ENCODE measurements around the gene ESRRG.
A peak's percentile ranks its signal among the peaks of the same experiment; 100 is the strongest.

The ESRRG gene

GRCh38 chr1:216742625-216743024, 19.4 kb upstream of the ESRRG start:
- Histone ChIP-seq H3K4me1 (ENCODE audit: insufficient read depth, low read length, poor library complexity, severe bottlenecking) (no peaks in the 10 kb centered on the region), H3F3A (ENCODE audit: low read depth) (no peaks in the 10 kb centered on the region), H3K9me2 (replicated peaks; ENCODE audit: low read depth, low read length) (no peaks in the 10 kb centered on the region), H3K4me3 (ENCODE audit: low read length, poor library complexity, severe bottlenecking) (no peak overlapping the region), H3K9me3 (ENCODE audit: insufficient read depth, low read depth, low read length) (no peaks in the 10 kb centered on the region), H4K20me1 (ENCODE audit: insufficient read depth, low read length, poor library complexity, severe bottlenecking) (no peaks in the 10 kb centered on the region), H3K9ac (ENCODE audit: low read depth, low read length, poor library complexity, severe bottlenecking) (no peak overlapping the region), H2AFZ (ENCODE audit: low read length) (no peak overlapping the region), H3K27me3 (ENCODE audit: insufficient read depth, low read length, poor library complexity, severe bottlenecking) (no peaks in the 10 kb centered on the region), H3K36me3 (ENCODE audit: insufficient read depth, low read length) (no peaks in the 10 kb centered on the region), H3K4me2 (ENCODE audit: low read depth, low read length, poor library complexity, severe bottlenecking) (no peak overlapping the region), H3K79me2 (ENCODE audit: insufficient read depth, low read length) (no peaks in the 10 kb centered on the region)
- no peak for TF ChIP-seq EZH2phosphoT487 (IDR thresholded peaks at IDR 0.05; ENCODE audit: borderline replicate concordance)
- TF ChIP-seq CTCF (conservative IDR thresholded peaks at IDR 0.05; ENCODE audit: low read length) = peak; percentile 37; the same call in 1 of the 2 replicates

DNA sequence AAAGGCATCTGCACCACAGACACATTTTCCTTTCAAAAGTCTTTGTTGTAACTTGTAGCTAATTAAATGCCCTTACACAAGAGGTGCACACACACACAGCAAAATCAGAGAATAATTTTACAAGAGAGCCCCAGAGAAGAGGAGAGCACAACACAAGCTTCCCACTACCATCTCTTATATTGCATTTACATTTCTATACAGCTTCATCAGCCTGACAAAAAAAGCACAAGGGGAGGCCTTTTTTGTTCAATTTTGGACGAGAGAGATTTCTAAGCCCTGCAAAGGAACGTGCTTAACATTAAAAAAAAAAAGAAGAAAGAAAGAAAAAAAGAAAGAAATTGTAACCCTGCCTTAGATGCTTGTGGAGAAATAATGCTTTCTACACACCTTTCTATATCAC, 17.1 kb upstream of the ESRRG start:
- Histone ChIP-seq H3F3A (ENCODE audit: low read depth) (no peaks in the 10 kb centered on the region), H3K4me3 (ENCODE audit: low read length, poor library complexity, severe bottlenecking) (no peak overlapping the region), H3K4me2 (ENCODE audit: low read depth, low read length, poor library complexity, severe bottlenecking) (no peak overlapping the region), H3K9me3 (ENCODE audit: insufficient read depth, low read depth, low read length) (no peaks in the 10 kb centered on the region), H3K27me3 (ENCODE audit: insufficient read depth, low read length, poor library complexity, severe bottlenecking) (no peaks in the 10 kb centered on the region), H4K20me1 (ENCODE audit: insufficient read depth, low read length, poor library complexity, severe bottlenecking) (no peaks in the 10 kb centered on the region), H3K9me2 (replicated peaks; ENCODE audit: low read depth, low read length) (no peaks in the 10 kb centered on the region), H3K79me2 (ENCODE audit: insufficient read depth, low read length) (no peaks in the 10 kb centered on the region), H2AFZ (ENCODE audit: low read length) (no peak overlapping the region), H3K36me3 (ENCODE audit: insufficient read depth, low read length) (no peaks in the 10 kb centered on the region), H3K4me1 (ENCODE audit: insufficient read depth, low read length, poor library complexity, severe bottlenecking) (no peaks in the 10 kb centered on the region), H3K9ac (ENCODE audit: low read depth, low read length, poor library complexity, severe bottlenecking) (no peak overlapping the region)
- no peak for TF ChIP-seq CTCF (conservative IDR thresholded peaks at IDR 0.05; ENCODE audit: low read length)
- no peak for TF ChIP-seq EZH2phosphoT487 (IDR thresholded peaks at IDR 0.05; ENCODE audit: borderline replicate concordance)

GRCh38 chr1:216739793-216740192, 16.6 kb upstream of the ESRRG start:
- H3K4me2 ChIP-seq (ENCODE audit: low read depth, low read length, poor library complexity, severe bottlenecking) = no peak overlapping the region
- H3K9ac ChIP-seq (ENCODE audit: low read depth, low read length, poor library complexity, severe bottlenecking) = no peak overlapping the region
- no peaks in the 10 kb centered on the region for H4K20me1 ChIP-seq (ENCODE audit: insufficient read depth, low read length, poor library complexity, severe bottlenecking)
- H3K9me2 ChIP-seq (replicated peaks; ENCODE audit: low read depth, low read length) = no peaks in the 10 kb centered on the region
- H3K79me2 ChIP-seq (ENCODE audit: insufficient read depth, low read length) = no peaks in the 10 kb centered on the region
- no peaks in the 10 kb centered on the region for H3K4me1 ChIP-seq (ENCODE audit: insufficient read depth, low read length, poor library complexity, severe bottlenecking)
- no peak overlapping the region for H3K4me3 ChIP-seq (ENCODE audit: low read length, poor library complexity, severe bottlenecking)
- no peaks in the 10 kb centered on the region for H3F3A ChIP-seq (ENCODE audit: low read depth)
- H3K27me3 ChIP-seq (ENCODE audit: insufficient read depth, low read length, poor library complexity, severe bottlenecking) = no peaks in the 10 kb centered on the region
- no peak overlapping the region for H2AFZ ChIP-seq (ENCODE audit: low read length)
- H3K9me3 ChIP-seq (ENCODE audit: insufficient read depth, low read depth, low read length) = no peaks in the 10 kb centered on the region
- no peaks in the 10 kb centered on the region for H3K36me3 ChIP-seq (ENCODE audit: insufficient read depth, low read length)
- TF ChIP-seq EZH2phosphoT487 (IDR thresholded peaks at IDR 0.05; ENCODE audit: borderline replicate concordance) = no peak
- no peak for TF ChIP-seq CTCF (conservative IDR thresholded peaks at IDR 0.05; ENCODE audit: low read length)

Data from Loucy (cell line).